SK-N-SH (cell line): ENCODE data around the gene HIBADH. TPM values are rescaled to one million over a fixed set of nuclear protein-coding genes. Genes with fewer than 3 reads are reported as not detected.

Experiments used
- CTCF ChIA-PET: fragments of 300-600, 350-600 bp; formaldehyde crosslinking; extraction: SDS; loops from one replicate; lab custom pipeline; 2021; lab: Yijun Ruan, JAX
- POLR2A ChIA-PET: fragments of 350-600 bp; sonication (Branson Sonifier 250); formaldehyde crosslinking; extraction: SDS; loops from one replicate; lab custom pipeline; 2020; ENCODE audit warnings: antibody characterized with exemption, inconsistent platforms; lab: Yijun Ruan, JAX
- DNase-seq: peaks from one replicate; pipeline ENCODE4 v3.0.0; 2012
- H2AFZ ChIP-seq: fragments of 200-600 bp; sonication (generic); 2 replicates; pipeline ENCODE4 v1.8.1; 2016; ENCODE audit warnings: antibody characterized with exemption, mild to moderate bottlenecking, low read depth
- H3F3A ChIP-seq: fragments of 200-600 bp; sonication (generic); replicated peaks from 2 replicates; pipeline ENCODE3; 2016; ENCODE audit warnings: antibody characterized with exemption, mild to moderate bottlenecking; ENCODE audit not compliant: insufficient read depth
- H3K27ac ChIP-seq, 2 experiments: fragments of 200-500 bp in 1 of 2; fragments of 200-600 bp in 1 of 2; sonication (Bioruptor generic) in 1 of 2; sonication (generic), shearing (Covaris generic) in 1 of 2; 2 replicates each; pipeline versions ENCODE4 v1.5.1 to v1.6.1; 2014 to 2016; ENCODE audit warnings: low read depth in 2 of 2, inconsistent platforms in 1 of 2, low read length in 1 of 2, mild to moderate bottlenecking in 1 of 2, mixed read lengths in 1 of 2
- H3K27me3 ChIP-seq: fragments of 200-600 bp; sonication (generic), shearing (Covaris generic); 2 replicates; pipeline ENCODE4 v1.6.1; 2016; ENCODE audit warnings: mixed run types; ENCODE audit not compliant: insufficient read depth
- H3K36me3 ChIP-seq, 2 experiments: fragments of 200-500 bp in 1 of 2; fragments of 200-600 bp in 1 of 2; sonication (Bioruptor generic) in 1 of 2; sonication (generic) in 1 of 2; replicated peaks in 1 of 2; 2 replicates each; pipeline versions ENCODE3 to v1.5.1; 2014 to 2016; ENCODE audit warnings: low read length in 1 of 2, mild to moderate bottlenecking in 1 of 2; ENCODE audit not compliant: insufficient read depth in 2 of 2, control insufficient read depth in 1 of 2
- H3K4me1 ChIP-seq, 2 experiments: fragments of 200-500 bp in 1 of 2; fragments of 200-600 bp in 1 of 2; sonication (Bioruptor generic) in 1 of 2; sonication (generic), shearing (Covaris generic) in 1 of 2; 2 replicates each; pipeline versions ENCODE4 v1.5.1 to v1.6.1; 2014 to 2016; ENCODE audit warnings: low read depth in 1 of 2, low read length in 1 of 2, mixed run types in 1 of 2; ENCODE audit not compliant: insufficient read depth in 2 of 2, control insufficient read depth in 1 of 2
- H3K4me2 ChIP-seq: fragments of 200-600 bp; sonication (generic), shearing (Covaris generic); 2 replicates; pipeline ENCODE4 v1.6.1; 2017; ENCODE audit warnings: mixed run types
- H3K4me3 ChIP-seq, 2 experiments: fragments of 200-500 bp in 1 of 2; fragments of 200-600 bp in 1 of 2; sonication (Bioruptor generic) in 1 of 2; sonication (generic), shearing (Covaris generic) in 1 of 2; 2 replicates each; pipeline versions ENCODE4 v1.5.1 to v1.8.1; 2014 to 2016; ENCODE audit warnings: low read depth in 2 of 2, inconsistent platforms in 1 of 2, low read length in 1 of 2, mild to moderate bottlenecking in 1 of 2, mixed read lengths in 1 of 2, moderate library complexity in 1 of 2
- H3K79me2 ChIP-seq: fragments of 200-600 bp; sonication (generic); 2 replicates; pipeline ENCODE4 v1.8.1; 2017; ENCODE audit warnings: mild to moderate bottlenecking; ENCODE audit not compliant: insufficient read depth
- H3K9ac ChIP-seq: fragments of 200-600 bp; sonication (generic); 2 replicates; pipeline ENCODE4 v1.6.1; 2017; ENCODE audit warnings: mixed run types
- H3K9me2 ChIP-seq: fragments of 200-600 bp; sonication (generic); 2 replicates; pipeline ENCODE4 v1.6.1; 2017; ENCODE audit warnings: mixed run types
- H3K9me3 ChIP-seq: fragments of 200-600 bp; sonication (generic); 2 replicates; pipeline ENCODE4 v1.6.1; 2017; ENCODE audit warnings: mixed run types, mild to moderate bottlenecking, moderate library complexity
- H4K20me1 ChIP-seq: fragments of 200-600 bp; sonication (generic); 2 replicates; pipeline ENCODE4 v1.6.1; 2017; ENCODE audit warnings: mild to moderate bottlenecking, mixed run types; ENCODE audit not compliant: insufficient read depth
- CTCF ChIP-seq: fragments of 200-600 bp; sonication (generic); IDR thresholded peaks from 2 replicates; pipeline ENCODE4 v1.6.1; 2017; ENCODE audit warnings: antibody characterized with exemption, mild to moderate bottlenecking, moderate library complexity
- ELF1 ChIP-seq: IDR thresholded peaks from 2 replicates; pipeline ENCODE4 v1.4.0; 2012
- EP300 ChIP-seq, 2 experiments: IDR thresholded peaks; 2 replicates each; pipeline versions ENCODE4 v1.4.0 to v1.6.1; 2012; ENCODE audit warnings: borderline replicate concordance in 1 of 2, low read depth in 1 of 2, low read length in 1 of 2
- FOXJ3 ChIP-seq: sonication (generic); formaldehyde crosslinking; IDR thresholded peaks from 2 replicates; pipeline ENCODE4 v1.5.1; 2020; ENCODE audit warnings: mild to moderate bottlenecking, missing genetic modification reagents
- FOXM1 ChIP-seq: IDR thresholded peaks from 2 replicates; pipeline ENCODE4 v1.4.0; 2012; ENCODE audit warnings: low read depth, mild to moderate bottlenecking
- GATA2 ChIP-seq: sonication (generic); formaldehyde crosslinking; IDR thresholded peaks from 2 replicates; pipeline ENCODE4 v1.5.0; 2020; ENCODE audit warnings: mild to moderate bottlenecking, missing genetic modification reagents
- JUND ChIP-seq: IDR thresholded peaks from 2 replicates; pipeline ENCODE4 v1.4.0; 2012
- MEF2A ChIP-seq: IDR thresholded peaks from 2 replicates; pipeline ENCODE4 v1.4.0; 2012; ENCODE audit warnings: low read depth, borderline replicate concordance
- MXI1 ChIP-seq: IDR thresholded peaks from 2 replicates; pipeline ENCODE4 v1.6.1; 2012; ENCODE audit warnings: mild to moderate bottlenecking, low read depth, low read length, improper control_type of control experiment
- NRF1 ChIP-seq: IDR thresholded peaks from 2 replicates; pipeline ENCODE4 v1.6.1; 2012; ENCODE audit warnings: low read depth, mild to moderate bottlenecking, low read length
- PBX3 ChIP-seq: IDR thresholded peaks from 2 replicates; pipeline ENCODE4; 2012
- RAD21 ChIP-seq: IDR thresholded peaks from 2 replicates; pipeline ENCODE4 v1.6.1; 2012; ENCODE audit warnings: mild to moderate bottlenecking, low read length
- REST ChIP-seq: IDR thresholded peaks from 2 replicates; pipeline ENCODE4 v1.6.1; 2012; ENCODE audit warnings: mild to moderate bottlenecking, low read depth, low read length, moderate library complexity
- RFX5 ChIP-seq: IDR thresholded peaks from 2 replicates; pipeline ENCODE4 v1.6.1; 2012; ENCODE audit warnings: mild to moderate bottlenecking, improper control_type of control experiment, low read length
- SIN3A ChIP-seq: IDR thresholded peaks from 2 replicates; pipeline ENCODE4 v1.6.1; 2012; ENCODE audit warnings: low read depth, mild to moderate bottlenecking, low read length, moderate library complexity, borderline replicate concordance
- TAF1 ChIP-seq: IDR thresholded peaks from 2 replicates; pipeline ENCODE4 v1.6.1; 2012; ENCODE audit warnings: low read depth, mild to moderate bottlenecking, low read length, moderate library complexity, borderline replicate concordance
- TEAD4 ChIP-seq: IDR thresholded peaks from 2 replicates; pipeline ENCODE4 v1.4.0; 2012; ENCODE audit warnings: mild to moderate bottlenecking, borderline replicate concordance; ENCODE audit not compliant: insufficient read depth
- USF1 ChIP-seq: IDR thresholded peaks from 2 replicates; pipeline ENCODE4 v1.4.0; 2012; ENCODE audit warnings: low read depth, borderline replicate concordance
- YY1 ChIP-seq: IDR thresholded peaks from 2 replicates; pipeline ENCODE4 v1.4.0; 2012; ENCODE audit warnings: low read depth, mild to moderate bottlenecking
- WGBS: methylation state at CpG from one replicate; pipeline ENCODE4 v1.1.6; 2017; ENCODE audit warnings: low lambda C conversion rate; 5-methylcytosine and 5-hydroxymethylcytosine counted together
- polyA plus RNA-seq, 3 experiments: library from polyadenylated mRNA; depleted of rRNA; stranded (reverse); fragments of >200 nt; gene quantifications; 2 replicates each; pipeline ENCODE4 v1.2.3, GENCODE V29; 2012
- TF ChIP-seq, protein P1 (sequence below): IDR thresholded peaks from 2 replicates; pipeline ENCODE4 v1.4.0; 2012; ENCODE audit warnings: low read depth

The HIBADH gene
- polyA plus RNA-seq, 1 of the 3 experiments (the other 2 are of a cell fraction): 71.8 TPM

GRCh38 chr7:27484451-27484850 is 178.2 kb downstream of the HIBADH start:
- H3K36me3 ChIP-seq: no peaks in the 10 kb centered on the region
- no peaks in the 10 kb centered on the region for H3F3A ChIP-seq
- H3K9me2 ChIP-seq: no peaks in the 10 kb centered on the region
- H3K9me3 ChIP-seq: no peaks in the 10 kb centered on the region
- H3K27ac ChIP-seq: no peak overlapping the region
- no peak overlapping the region for H3K4me3 ChIP-seq
- 34% methylated on average over 2 of the region's 2 CpGs for WGBS
- H4K20me1 ChIP-seq: no peaks in the 10 kb centered on the region; the same call in 1 of the 2 replicates
- TF ChIP-seq SIN3A (no peak), PBX3 (no peak), NRF1 (no peak), TAF1 (no peak), EP300 (IDR thresholded peaks at IDR 0.05; ENCODE audit: borderline replicate concordance in 1 of 2, low read depth in 1 of 2, low read length in 1 of 2) (no peak), MXI1 (no peak), FOXJ3 (CRISPR knock-in tag) (no peak), FOXM1 (no peak), YY1 (no peak), ELF1 (no peak), MEF2A (no peak), RAD21 (no peak), USF1 (no peak), CTCF (no peak), REST (no peak), RFX5 (no peak), TEAD4 (no peak), JUND (no peak), GATA2 (CRISPR knock-in tag) (no peak)
- TF ChIP-seq, protein P1, sequence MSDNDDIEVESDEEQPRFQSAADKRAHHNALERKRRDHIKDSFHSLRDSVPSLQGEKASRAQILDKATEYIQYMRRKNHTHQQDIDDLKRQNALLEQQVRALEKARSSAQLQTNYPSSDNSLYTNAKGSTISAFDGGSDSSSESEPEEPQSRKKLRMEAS: no peak
- TF ChIP-seq, all 33 proteins: peak for 0
- Histone ChIP-seq H3K4me2 (no peak overlapping the region), H3K79me2 (no peaks in the 10 kb centered on the region), H3K27me3 (peaks cover 30% of the 10 kb centered on the region), H3K4me1 (no peaks in the 10 kb centered on the region), H2AFZ (no peak overlapping the region), H3K9ac (no peak overlapping the region)
- POLR2A ChIA-PET: no interaction called here
- DNase-seq: no peak
- CTCF ChIA-PET: no interaction called here
